Esophagus muscularis mucosa (tissue), 4 donors: ENCODE measurements around the gene MPP3. TPM values are rescaled to one million over a fixed set of nuclear protein-coding genes. Genes with fewer than 3 reads are reported as not detected.

Experiments used
- DNase-seq: peaks from one replicate; pipeline ENCODE4 v3.0.0-alpha.2; 2017; ENCODE audit errors: extremely low spot score
- H3K27ac ChIP-seq, 4 donors: fragments of 200-600 bp; sonication (generic); replicated peaks in 1 of 4; 1 replicate in 3 of 4; 2 replicates in 1 of 4; pipeline ENCODE4 v1.5.1; 2016 to 2019; ENCODE audit warnings: mild to moderate bottlenecking in 1 of 4
- H3K27me3 ChIP-seq, 4 donors: fragments of 200-600 bp; sonication (generic); one replicate each; pipeline versions ENCODE4 v1.5.1 to v1.6.0; 2016 to 2019
- H3K36me3 ChIP-seq, 4 donors: fragments of 200-600 bp; sonication (generic); one replicate each; pipeline ENCODE4 v1.5.1; 2016 to 2019
- H3K4me1 ChIP-seq, 4 donors: fragments of 200-600 bp; sonication (generic); one replicate each; pipeline ENCODE4 v1.5.1; 2016 to 2019
- H3K4me3 ChIP-seq, 4 donors: fragments of 200-600 bp; sonication (generic); 1 replicate in 2 of 4; 2 replicates in 2 of 4; pipeline ENCODE4 v1.5.1; 2016 to 2019; ENCODE audit warnings: mild to moderate bottlenecking in 4 of 4, moderate library complexity in 1 of 4
- H3K9me3 ChIP-seq, 4 donors: fragments of 200-600 bp; sonication (generic); 1 replicate in 3 of 4; 2 replicates in 1 of 4; pipeline ENCODE4 v1.5.1; 2016 to 2019
- CTCF ChIP-seq, 3 experiments: fragments of 200-600 bp in 2 of 3; fragments of 450-650 bp in 1 of 3; sonication (generic) in 2 of 3; IDR thresholded peaks; one replicate each; pipeline ENCODE4 v1.5.1; 2017 to 2019; ENCODE audit warnings: antibody characterized with exemption in 3 of 3, mild to moderate bottlenecking in 2 of 3, moderate library complexity in 1 of 3
- EP300 ChIP-seq: sonication (generic); formaldehyde crosslinking; IDR thresholded peaks from one replicate; pipeline ENCODE4 v1.6.1; 2017; ENCODE audit warnings: antibody characterized with exemption
- POLR2A ChIP-seq: fragments of 450-650 bp; IDR thresholded peaks from one replicate; pipeline ENCODE4 v1.6.1; 2017; ENCODE audit warnings: antibody characterized with exemption, moderate library complexity, mild to moderate bottlenecking, low read depth
- POLR2AphosphoS5 ChIP-seq, 2 donors: sonication (generic); formaldehyde crosslinking; IDR thresholded peaks; one replicate each; pipeline ENCODE4 v1.6.1; 2017; ENCODE audit warnings: antibody characterized with exemption in 2 of 2
- WGBS: methylation state at CpG from one replicate; pipeline ENCODE4 v1.1.5; 2018; 5-methylcytosine and 5-hydroxymethylcytosine counted together
- intact Hi-C: fragments of 100-400 bp; cut with DNase I; formaldehyde crosslinking; loops from one replicate; pipeline ENCODE4 v1.15.1; 2023
- total RNA-seq, 4 donors: library from RNA; depleted of rRNA; stranded (reverse); fragments of >200 nt; gene quantifications; one replicate each; pipeline versions ENCODE4 v1.1.0 to v1.2.1, GENCODE V29; 2016

MPP3 gene
- total RNA-seq, 4 donors from 2014 or later: 5.0 to 9.9 (median 6.2) TPM

- intact Hi-C loops: loop anchor here (5.0 kb wide), 2 partner anchors 67 to 152 kb away; partner anchors contain the start of gene CFAP97D1
- 91% methylated on average over 8 of the region's 8 CpGs for WGBS
- TF ChIP-seq POLR2AphosphoS5 (IDR thresholded peaks at IDR 0.05) (no peak), CTCF (IDR thresholded peaks at IDR 0.05) (no peak), EP300 (no peak), POLR2A (no peak)
- Histone ChIP-seq H3K9me3 (no peaks in the 10 kb centered on the region), H3K27ac (no peak overlapping the region), H3K4me3 (no peak overlapping the region), H3K4me1 (peaks cover 5 to 19% (median 14%) of the 10 kb centered on the region in 4 donors), H3K36me3 (no peaks in the 10 kb centered on the region), H3K27me3 (peaks cover 0 to 30% (median 0%) of the 10 kb centered on the region in 4 donors)
- DNase-seq: no peak
These were observed 16.2 kb upstream of the MPP3 start for GRCh38 chr17:43849116-43849515.

- DNase-seq: no peak
- 84% methylated on average over 10 of the region's 10 CpGs for WGBS
- H3K9me3 ChIP-seq: no peaks in the 10 kb centered on the region
- H3K4me1 ChIP-seq: peaks cover 5 to 19% (median 14%) of the 10 kb centered on the region in 4 donors
- no peaks in the 10 kb centered on the region for H3K36me3 ChIP-seq
- intact Hi-C loops: loop anchor here (5.0 kb wide), 2 partner anchors 66 to 151 kb away; partner anchors contain the start of gene CFAP97D1
- no peak overlapping the region for H3K4me3 ChIP-seq
- no peak for TF ChIP-seq POLR2A
- TF ChIP-seq EP300: no peak
- H3K27ac ChIP-seq: no peak overlapping the region
- H3K27me3 ChIP-seq: peaks cover 0 to 25% (median 0%) of the 10 kb centered on the region in 4 donors
These were observed 15.7 kb upstream of the MPP3 start for GRCh38 chr17:43848601-43849000.

GRCh38 chr17:43846963-43847371 lies 14.0 kb upstream of the MPP3 start, which contains the start of gene CD300LG:
Gene CD300LG, plus strand, starts transcription at chr17:43847176. Its CDS starts 41 bp downstream, at chr17:43847217.
- TF ChIP-seq CTCF (IDR thresholded peaks at IDR 0.05): no peak
- no peak for TF ChIP-seq EP300
- no peak for TF ChIP-seq POLR2AphosphoS5 (IDR thresholded peaks at IDR 0.05)
- TF ChIP-seq POLR2A: no peak
- Histone ChIP-seq H3K36me3 (no peaks in the 10 kb centered on the region), H3K4me1 (peaks cover 5 to 24% (median 18%) of the 10 kb centered on the region in 4 donors), H3K27me3 (peaks cover 0 to 9% (median 0%) of the 10 kb centered on the region in 4 donors), H3K4me3 (peak within 1 kb of the TSS in 2 of 4 donors; percentile 5 to 10), H3K9me3 (no peaks in the 10 kb centered on the region), H3K27ac (no peak within 1 kb of the TSS)
- intact Hi-C loops: loop anchor here (5.0 kb wide), 2 partner anchors 65 to 150 kb away; partner anchors contain the start of gene CFAP97D1
- WGBS: 41% methylated on average over 15 of the region's 17 CpGs
- no peak for DNase-seq

- intact Hi-C loops: loop anchor here (5.0 kb wide), 2 partner anchors 64 to 149 kb away; partner anchors contain the start of gene CFAP97D1
- TF ChIP-seq EP300 (no peak), CTCF (IDR thresholded peaks at IDR 0.05) (peak; percentile 96 to 100 (median 98)), POLR2A (no peak), POLR2AphosphoS5 (IDR thresholded peaks at IDR 0.05) (peak; percentile 62 to 66)
- Histone ChIP-seq H3K9me3 (no peaks in the 10 kb centered on the region), H3K27ac (no peak overlapping the region), H3K36me3 (no peaks in the 10 kb centered on the region), H3K4me1 (peaks cover 5 to 31% (median 25%) of the 10 kb centered on the region in 4 donors), H3K27me3 (peaks cover 0 to 6% (median 0%) of the 10 kb centered on the region in 4 donors), H3K4me3 (no peak overlapping the region)
- 25% methylated on average over 8 of the region's 13 CpGs for WGBS
- DNase-seq: peak; percentile 94
These were observed 13.3 kb upstream of the MPP3 start for GRCh38 chr17:43846221-43846712.

GRCh38 chr17:43845766-43846165 lies 12.8 kb upstream of the MPP3 start:
- Histone ChIP-seq H3K4me3 (no peak overlapping the region), H3K27ac (no peak overlapping the region), H3K27me3 (peaks cover 0 to 5% (median 0%) of the 10 kb centered on the region in 4 donors), H3K36me3 (no peaks in the 10 kb centered on the region), H3K9me3 (no peaks in the 10 kb centered on the region), H3K4me1 (peaks cover 5 to 36% (median 29%) of the 10 kb centered on the region in 4 donors)
- intact Hi-C loops: loop anchor here (5.0 kb wide), 2 partner anchors 63 to 148 kb away; partner anchors contain the start of gene CFAP97D1
- TF ChIP-seq POLR2AphosphoS5 (IDR thresholded peaks at IDR 0.05) (no peak), POLR2A (no peak), CTCF (IDR thresholded peaks at IDR 0.05) (no peak), EP300 (no peak)
- 60% methylated on average over 4 of the region's 4 CpGs for WGBS
- DNase-seq: no peak
